Uterus (tissue), 4 donors: ENCODE measurements around the gene ZPBP2. TPM values are rescaled to one million over a fixed set of nuclear protein-coding genes. Genes with fewer than 3 reads are reported as not detected.
"Not testable (repeated sequence)": the region's sequence is repeated elsewhere in the genome, so short reads cannot be mapped to it uniquely, and the experiment has no call there.

Experiments used
- DNase-seq, 2 donors: peaks; one replicate each; pipeline ENCODE4 v3.0.0-alpha.2; 2019 to 2020
- H3K27ac ChIP-seq, 2 donors: fragments of 200-600 bp; sonication (generic); 1 replicate in 1 of 2; 2 replicates in 1 of 2; pipeline ENCODE4 v1.5.1; 2016 to 2018
- H3K27me3 ChIP-seq, 2 donors: fragments of 200-600 bp; sonication (generic); one replicate each; pipeline ENCODE4 v1.5.1; 2018 to 2019; ENCODE audit warnings: control low read depth in 1 of 2
- H3K36me3 ChIP-seq, 2 donors: fragments of 200-600 bp; sonication (generic); one replicate each; pipeline ENCODE4 v1.5.1; 2019; ENCODE audit warnings: control low read depth in 1 of 2
- H3K4me1 ChIP-seq, 2 donors: fragments of 200-600 bp; sonication (generic); one replicate each; pipeline ENCODE4 v1.5.1; 2018 to 2019; ENCODE audit warnings: control low read depth in 1 of 2
- H3K4me3 ChIP-seq, 2 donors: fragments of 200-600 bp; sonication (generic); 1 replicate in 1 of 2; 2 replicates in 1 of 2; pipeline ENCODE4 v1.5.1; 2018 to 2019; ENCODE audit warnings: mild to moderate bottlenecking in 1 of 2
- H3K9me3 ChIP-seq, 2 donors: fragments of 200-600 bp; sonication (generic); one replicate each; pipeline ENCODE4 v1.5.1; 2019; ENCODE audit warnings: control low read depth in 1 of 2
- POLR2A ChIP-seq, 2 donors: fragments of 450-650 bp; IDR thresholded peaks; one replicate each; pipeline ENCODE4 v1.6.1; 2016; ENCODE audit warnings: antibody characterized with exemption in 2 of 2, mild to moderate bottlenecking in 1 of 2, moderate library complexity in 1 of 2
- intact Hi-C: fragments of 100-400 bp; cut with DNase I; formaldehyde crosslinking; loops from one replicate; pipeline ENCODE4 v1.15.1; 2023; ENCODE audit warnings: low total_unique reads
- total RNA-seq, 4 donors: library from RNA; depleted of rRNA in 3 of 4; stranded (reverse); fragments of >200 nt in 3 of 4; gene quantifications; one replicate each; pipeline versions ENCODE4 v1.1.0 to v1.2.4, GENCODE V29; 2014 to 2023
- TF ChIP-seq, protein P1 (sequence below), 4 experiments: fragments of 200-600 bp in 2 of 4; fragments of 450-650 bp in 2 of 4; sonication (generic) in 2 of 4; IDR thresholded peaks; one replicate each; pipeline ENCODE4 v1.5.1; 2016 to 2019; ENCODE audit warnings: antibody characterized with exemption in 4 of 4, mild to moderate bottlenecking in 2 of 4, moderate library complexity in 1 of 4
- donor health status: DM: yes; HTN: yes; CAD: no.

Gene ZPBP2
- total RNA-seq, 4 donors from 2014 or later, result not detected

DNA sequence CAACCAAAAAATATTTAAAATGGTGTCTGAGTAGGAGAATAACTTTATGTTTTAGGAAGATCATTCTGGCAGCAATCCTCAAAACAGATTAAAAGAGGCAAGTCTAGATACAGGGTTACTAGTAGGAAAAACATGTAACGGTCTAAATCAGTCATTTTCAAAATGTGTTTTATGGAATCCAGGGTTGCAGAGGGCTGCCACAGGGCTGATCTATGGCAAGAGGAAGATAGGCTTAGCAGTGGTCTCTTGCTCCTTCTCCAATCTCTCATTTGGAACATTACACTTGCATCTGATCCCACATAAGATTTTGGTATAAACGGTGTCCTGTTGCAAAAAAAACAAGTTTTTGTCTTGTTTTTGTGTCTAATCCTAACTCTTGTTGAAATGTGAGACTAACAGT is 13.1 kb upstream of the ZPBP2 start:
- DNase-seq, result no peak
- TF ChIP-seq POLR2A (IDR thresholded peaks at IDR 0.05), result no peak
- TF ChIP-seq, protein P1, sequence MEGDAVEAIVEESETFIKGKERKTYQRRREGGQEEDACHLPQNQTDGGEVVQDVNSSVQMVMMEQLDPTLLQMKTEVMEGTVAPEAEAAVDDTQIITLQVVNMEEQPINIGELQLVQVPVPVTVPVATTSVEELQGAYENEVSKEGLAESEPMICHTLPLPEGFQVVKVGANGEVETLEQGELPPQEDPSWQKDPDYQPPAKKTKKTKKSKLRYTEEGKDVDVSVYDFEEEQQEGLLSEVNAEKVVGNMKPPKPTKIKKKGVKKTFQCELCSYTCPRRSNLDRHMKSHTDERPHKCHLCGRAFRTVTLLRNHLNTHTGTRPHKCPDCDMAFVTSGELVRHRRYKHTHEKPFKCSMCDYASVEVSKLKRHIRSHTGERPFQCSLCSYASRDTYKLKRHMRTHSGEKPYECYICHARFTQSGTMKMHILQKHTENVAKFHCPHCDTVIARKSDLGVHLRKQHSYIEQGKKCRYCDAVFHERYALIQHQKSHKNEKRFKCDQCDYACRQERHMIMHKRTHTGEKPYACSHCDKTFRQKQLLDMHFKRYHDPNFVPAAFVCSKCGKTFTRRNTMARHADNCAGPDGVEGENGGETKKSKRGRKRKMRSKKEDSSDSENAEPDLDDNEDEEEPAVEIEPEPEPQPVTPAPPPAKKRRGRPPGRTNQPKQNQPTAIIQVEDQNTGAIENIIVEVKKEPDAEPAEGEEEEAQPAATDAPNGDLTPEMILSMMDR (IDR thresholded peaks at IDR 0.05), result no peak
- intact Hi-C loops, result no loop called here

DNA sequence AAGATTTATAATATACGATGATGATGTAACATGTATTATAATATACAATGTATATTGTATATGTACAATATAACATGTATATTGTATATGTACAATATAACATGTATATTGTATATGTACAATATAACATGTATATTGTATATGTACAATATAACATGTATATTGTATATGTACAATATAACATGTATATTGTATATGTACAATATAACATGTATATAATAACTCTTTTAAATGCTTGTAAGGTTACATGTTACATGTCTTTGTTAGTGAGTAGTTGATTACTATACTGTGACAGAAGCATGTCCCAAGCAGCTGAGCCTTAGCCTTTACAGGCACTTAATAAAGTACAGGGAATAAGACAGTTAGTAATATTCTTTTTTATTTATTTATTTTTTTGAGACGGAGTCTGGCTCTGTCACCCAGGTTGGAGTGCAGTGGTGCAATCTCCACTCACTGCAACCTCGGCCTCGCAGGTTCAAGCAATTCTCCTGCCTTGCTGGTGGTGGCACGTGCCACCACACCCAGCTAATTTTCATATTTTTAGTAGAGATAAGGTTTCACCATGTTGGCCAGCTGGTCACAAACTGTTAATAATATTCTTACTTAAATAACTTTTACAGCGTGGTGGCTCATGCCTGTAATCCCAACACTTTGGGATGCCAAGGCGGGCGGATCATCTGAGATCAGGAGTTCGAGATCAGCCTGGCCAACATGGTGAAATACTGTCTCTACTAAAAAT is 11.9 kb upstream of the ZPBP2 start:
- H3K4me1 ChIP-seq, H3K9me3 ChIP-seq, H3K4me3 ChIP-seq, intact Hi-C loops, H3K36me3 ChIP-seq, DNase-seq, H3K27ac ChIP-seq: not testable (repeated sequence)
- H3K27me3 ChIP-seq, result peaks cover 0 to 17% of the 10 kb centered on the region in 2 donors

More for the DNA sequence above, 13.1 kb upstream of the ZPBP2 start:
- Histone ChIP-seq H3K9me3 (no peaks in the 10 kb centered on the region), H3K4me1 (no peaks in the 10 kb centered on the region), H3K27me3 (peaks cover 0 to 12% of the 10 kb centered on the region in 2 donors), H3K27ac (no peak overlapping the region), H3K36me3 (no peaks in the 10 kb centered on the region), H3K4me3 (no peak overlapping the region)

DNA sequence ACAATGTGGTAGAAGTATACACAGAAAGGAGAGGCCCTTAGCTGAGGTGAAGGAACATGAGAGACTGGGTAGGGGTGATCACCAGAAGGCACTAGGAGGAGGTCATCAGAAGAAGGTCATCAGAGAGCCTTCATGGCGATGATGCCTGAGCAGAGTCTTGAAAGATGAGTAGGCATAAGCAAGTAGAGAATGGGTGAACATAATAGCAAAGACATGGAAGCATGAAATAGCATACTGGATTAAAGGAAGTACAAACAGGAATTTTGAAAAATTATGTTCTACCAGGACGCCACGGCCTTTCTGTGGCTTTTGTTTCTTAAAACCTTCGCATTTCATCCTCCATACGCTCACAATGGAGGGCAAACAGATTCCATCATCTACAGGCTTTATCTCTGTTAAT is 6.8 kb upstream of the ZPBP2 start:
- Histone ChIP-seq H3K4me1 (no peaks in the 10 kb centered on the region), H3K27ac (no peak overlapping the region), H3K9me3 (no peaks in the 10 kb centered on the region), H3K36me3 (no peaks in the 10 kb centered on the region), H3K4me3 (no peak overlapping the region), H3K27me3 (peaks cover 11 to 60% of the 10 kb centered on the region in 2 donors)
- no peak for DNase-seq
- intact Hi-C loops, result no loop called here
- no peak for TF ChIP-seq POLR2A (IDR thresholded peaks at IDR 0.05)
- TF ChIP-seq, protein P1 (IDR thresholded peaks at IDR 0.05), result no peak

DNA sequence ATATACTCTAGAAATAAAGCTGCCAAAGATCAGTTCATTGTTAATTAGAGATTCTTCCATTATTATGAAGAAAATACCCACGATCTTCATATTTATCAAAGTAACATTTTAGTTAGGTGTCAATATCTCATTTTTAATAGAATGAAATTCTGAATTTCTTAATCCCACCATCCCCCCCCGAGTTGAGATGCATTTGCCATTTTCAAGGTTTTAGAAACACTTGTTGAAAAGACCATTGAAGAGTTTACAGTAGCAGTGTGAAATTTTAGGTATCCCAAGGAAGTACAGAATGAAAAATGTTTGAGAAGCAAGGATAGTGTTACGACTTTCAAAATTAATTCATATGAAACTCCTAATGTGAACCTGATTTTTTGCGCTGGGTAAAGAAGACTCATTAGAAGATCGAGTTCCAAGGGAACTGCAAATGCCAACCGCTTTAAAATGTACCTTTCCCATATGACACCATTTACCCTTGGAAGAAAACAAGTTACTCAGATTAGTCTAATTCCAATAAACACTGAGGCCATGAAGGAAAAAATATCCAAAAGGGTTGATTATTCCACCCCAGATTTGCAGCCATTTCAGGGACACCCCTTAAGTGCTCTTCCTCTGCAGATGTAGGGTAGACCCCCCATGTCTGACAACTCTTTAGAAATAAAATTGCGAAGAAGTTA is 4.6 kb upstream of the ZPBP2 start:
- no peak for DNase-seq
- Histone ChIP-seq H3K4me1 (no peaks in the 10 kb centered on the region), H3K36me3 (no peaks in the 10 kb centered on the region), H3K27ac (no peak overlapping the region), H3K9me3 (no peaks in the 10 kb centered on the region), H3K4me3 (no peak overlapping the region), H3K27me3 (peaks cover 11 to 63% of the 10 kb centered on the region in 2 donors)
- intact Hi-C loops, result no loop called here
- TF ChIP-seq POLR2A (IDR thresholded peaks at IDR 0.05), result no peak
- TF ChIP-seq, protein P1 (IDR thresholded peaks at IDR 0.05), result no peak

DNA sequence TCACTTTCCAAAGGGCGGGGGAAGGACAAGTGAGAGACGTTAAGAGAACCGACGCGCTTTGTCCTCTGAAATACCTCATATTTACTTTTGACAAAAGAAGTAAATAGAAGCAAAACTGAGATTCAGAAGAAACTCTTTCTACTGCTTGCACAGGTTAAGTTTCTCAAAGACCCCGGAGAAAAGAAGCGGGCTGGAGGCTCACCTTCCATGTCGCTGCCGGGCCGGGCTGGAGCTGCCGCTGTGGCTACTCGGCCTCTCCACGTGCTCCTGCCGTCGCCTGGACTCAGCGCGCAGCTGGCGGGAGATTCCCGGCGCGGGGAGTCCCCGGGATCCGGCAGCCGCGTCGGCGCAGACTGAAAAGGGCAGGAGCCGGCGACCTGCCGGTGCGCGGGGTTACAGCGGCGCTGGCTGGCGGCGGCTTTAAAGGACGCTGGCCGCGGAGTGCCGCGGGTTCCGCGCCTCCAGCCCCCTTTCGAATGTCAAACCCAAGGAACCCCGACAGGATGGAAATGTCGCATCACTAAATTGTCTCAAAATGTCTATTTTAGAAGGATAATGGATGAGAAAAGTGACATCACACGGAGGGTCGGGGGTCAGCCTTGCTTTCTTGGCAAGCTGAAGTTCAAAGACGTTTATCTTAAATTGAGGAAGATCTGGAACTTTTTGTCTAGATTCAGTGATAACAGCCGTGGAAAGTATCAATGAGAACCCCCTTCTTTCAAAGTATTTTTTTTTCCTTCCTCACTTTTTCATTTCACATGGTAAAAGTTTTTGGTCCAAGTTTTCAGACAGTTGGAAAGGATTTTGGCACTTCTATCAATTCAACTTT is 3.9 kb upstream of the ZPBP2 start, which contains the start of gene IKZF3:
TSS of gene IKZF3 (minus strand) at position 395 of the 829 bp plus-strand sequence. CDS start at position 209, 186 bp downstream.
- Histone ChIP-seq H3K4me3 (no peak within 1 kb of the TSS), H3K27ac (no peak within 1 kb of the TSS), H3K4me1 (no peaks in the 10 kb centered on the region), H3K36me3 (no peaks in the 10 kb centered on the region), H3K9me3 (no peaks in the 10 kb centered on the region), H3K27me3 (peaks cover 11 to 63% of the 10 kb centered on the region in 2 donors)
- intact Hi-C loops, result no loop called here
- no peak for TF ChIP-seq POLR2A (IDR thresholded peaks at IDR 0.05)
- TF ChIP-seq, protein P1 (IDR thresholded peaks at IDR 0.05), result no peak
- peak in 1 of 2 donors; percentile 19 for DNase-seq
